ENCODE data around the gene TCF7L1.
"Not testable (repeated sequence)": the region's sequence is repeated elsewhere in the genome, so short reads cannot be mapped to it uniquely, and the experiment has no call there.

TCF7L1 gene

GRCh38 chr2:85132834-85133637 lies at the start of gene TCF7L1:
TSS of gene TCF7L1 (plus strand) at chr2:85133392. CDS start at chr2:85133685, 293 bp downstream.
- DNase-seq (ENCODE audit: low spot score): no peak

- DNase-seq (ENCODE audit: low spot score): no peak
Measured at GRCh38 chr2:85085563-85085962, 47.6 kb upstream of the TCF7L1 start.

- DNase-seq (ENCODE audit: low spot score): no peak
Measured at GRCh38 chr2:85087541-85087940, 45.7 kb upstream of the TCF7L1 start.

GRCh38 chr2:85088921-85089320 lies 44.3 kb upstream of the TCF7L1 start:
- DNase-seq (ENCODE audit: low spot score): no peak

- DNase-seq (ENCODE audit: low spot score): no peak
Measured at GRCh38 chr2:85089585-85089984, 43.6 kb upstream of the TCF7L1 start.

- DNase-seq (ENCODE audit: low spot score): no peak
Measured at GRCh38 chr2:85091838-85092237, 41.4 kb upstream of the TCF7L1 start.

- DNase-seq (ENCODE audit: low spot score): no peak
Measured at GRCh38 chr2:85095094-85095493, 38.1 kb upstream of the TCF7L1 start.

- no peak for DNase-seq (ENCODE audit: low spot score)
Measured at GRCh38 chr2:85096616-85097015, 36.6 kb upstream of the TCF7L1 start.

- no peak for DNase-seq (ENCODE audit: low spot score)
Measured at GRCh38 chr2:85104228-85104627, 29.0 kb upstream of the TCF7L1 start.

- DNase-seq (ENCODE audit: low spot score): no peak
Measured at GRCh38 chr2:85106489-85107180, 26.6 kb upstream of the TCF7L1 start.

- DNase-seq (ENCODE audit: low spot score): no peak
Measured at GRCh38 chr2:85110991-85111560, 22.1 kb upstream of the TCF7L1 start.

GRCh38 chr2:85111819-85112281 lies 21.3 kb upstream of the TCF7L1 start:
- DNase-seq (ENCODE audit: low spot score): no peak

- DNase-seq (ENCODE audit: low spot score): no peak
Measured at GRCh38 chr2:85112906-85113625, 20.1 kb upstream of the TCF7L1 start.

- no peak for DNase-seq (ENCODE audit: low spot score)
Measured at GRCh38 chr2:85114586-85115330, 18.4 kb upstream of the TCF7L1 start.

GRCh38 chr2:85116207-85116606 lies 17.0 kb upstream of the TCF7L1 start:
- no peak for DNase-seq (ENCODE audit: low spot score)

GRCh38 chr2:85119900-85120299 lies 13.3 kb upstream of the TCF7L1 start:
- no peak for DNase-seq (ENCODE audit: low spot score)

GRCh38 chr2:85120363-85120762 lies 12.8 kb upstream of the TCF7L1 start:
- DNase-seq (ENCODE audit: low spot score): no peak

GRCh38 chr2:85126462-85126861 lies 6.7 kb upstream of the TCF7L1 start:
- DNase-seq (ENCODE audit: low spot score): not testable (repeated sequence)

GRCh38 chr2:85129861-85130260 lies 3.3 kb upstream of the TCF7L1 start:
- no peak for DNase-seq (ENCODE audit: low spot score)

- DNase-seq (ENCODE audit: low spot score): no peak
Measured at GRCh38 chr2:85130407-85130806, 2.8 kb upstream of the TCF7L1 start.

GRCh38 chr2:85131116-85131515 lies 2.1 kb upstream of the TCF7L1 start:
- no peak for DNase-seq (ENCODE audit: low spot score)

GRCh38 chr2:85132397-85132796 lies 795 bp upstream of the TCF7L1 start:
- DNase-seq (ENCODE audit: low spot score): no peak
